Lung (tissue), 12 donors: ENCODE data around the gene MPP2. TPM values are rescaled to one million over a fixed set of nuclear protein-coding genes. Genes with fewer than 3 reads are reported as not detected.
"Not testable (repeated sequence)": the region's sequence is repeated elsewhere in the genome, so short reads cannot be mapped to it uniquely, and the experiment has no call there.

Experiments used
- ATAC-seq: fragments of 200-7000 bp; cut with Tn5 transposase; one replicate; pipeline ENCODE4 v1.9.1; 2020; ENCODE audit warnings: moderate number of reproducible peaks; ENCODE audit not compliant: insufficient read depth, low FRiP score
- DNase-seq, 3 donors: peaks; one replicate each; pipeline ENCODE4 v3.0.0-alpha.2; 2013 to 2017
- H3K27ac ChIP-seq, 2 donors: one replicate each; pipeline ENCODE4 v1.5.1; 2013; ENCODE audit warnings: mild to moderate bottlenecking in 2 of 2, moderate library complexity in 2 of 2, control low read depth in 1 of 2, inconsistent platforms in 1 of 2, low read depth in 1 of 2, low read length in 1 of 2
- H3K27me3 ChIP-seq, 3 donors: one replicate each; pipeline ENCODE4 v1.5.1; 2013; ENCODE audit warnings: low read length in 2 of 3; ENCODE audit not compliant: control insufficient read depth in 3 of 3, insufficient read depth in 3 of 3
- H3K36me3 ChIP-seq, 4 donors: one replicate each; pipeline ENCODE4 v1.5.1; 2013; ENCODE audit warnings: low read length in 4 of 4, mild to moderate bottlenecking in 1 of 4, moderate library complexity in 1 of 4; ENCODE audit not compliant: control insufficient read depth in 4 of 4, insufficient read depth in 4 of 4
- H3K4me1 ChIP-seq, 5 donors: one replicate each; pipeline ENCODE4 v1.5.1; 2013; ENCODE audit warnings: low read length in 5 of 5, mild to moderate bottlenecking in 2 of 5, moderate library complexity in 1 of 5; ENCODE audit not compliant: control insufficient read depth in 5 of 5, insufficient read depth in 5 of 5
- H3K4me3 ChIP-seq: one replicate; pipeline ENCODE4 v1.5.1; 2013; ENCODE audit warnings: mild to moderate bottlenecking, control low read depth, moderate library complexity
- H3K9ac ChIP-seq, 2 donors: one replicate each; pipeline ENCODE4 v1.5.1; 2013; ENCODE audit warnings: low read length in 2 of 2, control low read depth in 1 of 2; ENCODE audit not compliant: insufficient read depth in 1 of 2
- H3K9me3 ChIP-seq, 4 donors: one replicate each; pipeline ENCODE4 v1.5.1; 2013; ENCODE audit warnings: low read length in 3 of 4, mild to moderate bottlenecking in 1 of 4, moderate library complexity in 1 of 4; ENCODE audit not compliant: control insufficient read depth in 4 of 4, insufficient read depth in 3 of 4
- CTCF ChIP-seq: IDR thresholded peaks from 2 replicates; pipeline ENCODE4 v1.5.1; 2012; ENCODE audit warnings: mild to moderate bottlenecking; ENCODE audit errors: control extremely low read depth, extremely low read depth
- WGBS, 2 donors: extraction: QIAGEN DNeasy Blood & Tissue Kit; methylation state at CpG; one replicate each; pipeline ENCODE4 v1.1.7; 2013; 5-methylcytosine and 5-hydroxymethylcytosine counted together
- polyA plus RNA-seq, 2 donors: library from polyadenylated mRNA; stranded (reverse); fragments of 200-250 nt; gene quantifications; one replicate each; pipeline ENCODE4 v1.2.1, GENCODE V29; 2013
- total RNA-seq, 2 donors: library from RNA; depleted of rRNA in 1 of 2; stranded (reverse); fragments of >200 nt in 1 of 2; gene quantifications; one replicate each; pipeline ENCODE4 v1.2.1, GENCODE V29; 2014 to 2021
- donor health status: control.
- donor health status: control.
- donor health status: Bipolar disorder and iron deficiency.
- donor health status: healthy.
- donor health status: DM: yes; HTN: yes; CAD: no.

The MPP2 gene
- total and polyA plus RNA-seq, 4 donors: 0.24 to 1.3 (median 0.69) TPM

- ATAC-seq (no peak), DNase-seq (no peak)
- WGBS, 2 donors: 94 to 95% methylated on average over 5 of the region's 5 CpGs
- H3K36me3 ChIP-seq: no peaks in the 10 kb centered on the region
- no peak overlapping the region for H3K9ac ChIP-seq
- H3K9me3 ChIP-seq: no peaks in the 10 kb centered on the region
- TF ChIP-seq CTCF: no peak
- H3K4me3 ChIP-seq: no peak overlapping the region
- peaks cover 0 to 4% (median 0%) of the 10 kb centered on the region in 5 donors for H3K4me1 ChIP-seq
- H3K27ac ChIP-seq: no peak overlapping the region
- H3K27me3 ChIP-seq: peaks cover 0 to 8% (median 6%) of the 10 kb centered on the region in 3 donors
Measured at GRCh38 chr17:43939886-43940285, 32.5 kb upstream of the MPP2 start.

- not testable (repeated sequence) for H3K4me1 ChIP-seq, H3K9ac ChIP-seq, ATAC-seq, H3K9me3 ChIP-seq, H3K4me3 ChIP-seq, H3K27ac ChIP-seq, DNase-seq, H3K27me3 ChIP-seq, H3K36me3 ChIP-seq
- 98% methylated on average over 3 of the region's 3 CpGs for WGBS, 2 donors
Measured at GRCh38 chr17:43939452-43939851, 32.1 kb upstream of the MPP2 start.

DNA sequence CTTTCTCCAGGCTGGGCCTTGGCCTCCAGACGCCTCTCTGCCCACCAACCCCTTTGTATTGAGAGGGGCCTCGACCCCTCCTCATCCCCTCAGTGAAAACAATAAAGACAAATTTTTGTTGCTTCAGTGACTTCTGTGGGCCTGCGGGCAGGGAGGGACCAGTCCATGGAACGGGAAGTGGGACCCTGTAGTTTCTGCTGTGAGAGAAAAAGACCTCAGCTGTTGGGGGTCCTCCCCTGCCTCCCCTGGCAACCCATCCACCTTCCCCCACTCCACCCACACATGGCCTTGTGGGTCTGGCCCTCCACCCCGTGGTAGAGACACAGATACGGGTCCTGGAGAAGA is 31.5 kb upstream of the MPP2 start:
- DNase-seq (no peak), ATAC-seq (no peak)
- no peak overlapping the region for H3K4me3 ChIP-seq
- no peak overlapping the region for H3K27ac ChIP-seq
- H3K4me1 ChIP-seq: peaks cover 0 to 4% (median 0%) of the 10 kb centered on the region in 5 donors
- peaks cover 0 to 8% (median 6%) of the 10 kb centered on the region in 3 donors for H3K27me3 ChIP-seq
- H3K36me3 ChIP-seq: no peaks in the 10 kb centered on the region
- WGBS, 2 donors: 68 to 70% methylated on average over 6 of the region's 6 CpGs
- no peaks in the 10 kb centered on the region for H3K9me3 ChIP-seq
- H3K9ac ChIP-seq: no peak overlapping the region
- TF ChIP-seq CTCF: no peak

GRCh38 chr17:43936434-43936833 is 29.1 kb upstream of the MPP2 start:
- ATAC-seq (no peak), DNase-seq (no peak)
- no peaks in the 10 kb centered on the region for H3K36me3 ChIP-seq
- TF ChIP-seq CTCF: no peak
- H3K9me3 ChIP-seq: no peaks in the 10 kb centered on the region
- H3K9ac ChIP-seq: no peak overlapping the region
- no peak overlapping the region for H3K27ac ChIP-seq
- H3K4me1 ChIP-seq: peaks cover 0 to 4% (median 0%) of the 10 kb centered on the region in 5 donors
- no peak overlapping the region for H3K4me3 ChIP-seq
- H3K27me3 ChIP-seq: peaks cover 0 to 9% (median 6%) of the 10 kb centered on the region in 3 donors
- WGBS, 2 donors: 94 to 95% methylated on average over 3 of the region's 3 CpGs
